HG03378 (cell line): Measurements from ENCODE around the gene DNMT1.
"Not testable (repeated sequence)": the region's sequence is repeated elsewhere in the genome, so short reads cannot be mapped to it uniquely, and the experiment has no call there.

Source experiments
- ATAC-seq: cut with Tn5 transposase; IDR thresholded peaks from one replicate; pipeline ENCODE4 v1.9.1; 2021; ENCODE audit warnings: mild to moderate bottlenecking, moderate library complexity; ENCODE audit not compliant: unreplicated experiment

Gene DNMT1

GRCh38 chr19:10184636-10185035 is 10.1 kb downstream of the DNMT1 start:
- no peak for ATAC-seq

GRCh38 chr19:10183926-10184325 is 10.8 kb downstream of the DNMT1 start:
- ATAC-seq, result no peak

GRCh38 chr19:10182847-10183246 is 11.9 kb downstream of the DNMT1 start:
- ATAC-seq, result no peak

- no peak for ATAC-seq
Measured at GRCh38 chr19:10182076-10182475, 12.7 kb downstream of the DNMT1 start.

- no peak for ATAC-seq
Measured at GRCh38 chr19:10180459-10180858, 14.3 kb downstream of the DNMT1 start.

GRCh38 chr19:10180024-10180423 is 14.7 kb downstream of the DNMT1 start:
- ATAC-seq, result not testable (repeated sequence)

GRCh38 chr19:10173527-10173926 is 21.2 kb downstream of the DNMT1 start:
- ATAC-seq, result no peak

- ATAC-seq, result no peak
Measured at GRCh38 chr19:10168386-10168948, 26.3 kb downstream of the DNMT1 start.

GRCh38 chr19:10167459-10167858 is 27.3 kb downstream of the DNMT1 start:
- no peak for ATAC-seq

- not testable (repeated sequence) for ATAC-seq
Measured at GRCh38 chr19:10166501-10166900, 28.3 kb downstream of the DNMT1 start.

GRCh38 chr19:10166046-10166445 is 28.7 kb downstream of the DNMT1 start:
- no peak for ATAC-seq

GRCh38 chr19:10163536-10163935 is 31.2 kb downstream of the DNMT1 start:
- no peak for ATAC-seq

- no peak for ATAC-seq
Measured at GRCh38 chr19:10159610-10160009, 35.1 kb downstream of the DNMT1 start.

GRCh38 chr19:10158485-10158884 is 36.3 kb downstream of the DNMT1 start:
- ATAC-seq, result no peak

GRCh38 chr19:10158071-10158470 is 36.7 kb downstream of the DNMT1 start:
- ATAC-seq, result no peak

- no peak for ATAC-seq
Measured at GRCh38 chr19:10155839-10156238, 38.9 kb downstream of the DNMT1 start.

- ATAC-seq, result no peak
Measured at GRCh38 chr19:10152100-10152499, 42.7 kb downstream of the DNMT1 start.

- no peak for ATAC-seq
Measured at GRCh38 chr19:10151521-10151920, 43.2 kb downstream of the DNMT1 start.

- no peak for ATAC-seq
Measured at GRCh38 chr19:10149427-10149826, 45.3 kb downstream of the DNMT1 start.

- ATAC-seq, result no peak
Measured at GRCh38 chr19:10146142-10146541, 48.6 kb downstream of the DNMT1 start.

- no peak for ATAC-seq
Measured at GRCh38 chr19:10145031-10145430, 49.7 kb downstream of the DNMT1 start.

GRCh38 chr19:10144361-10144760 is 50.4 kb downstream of the DNMT1 start:
- ATAC-seq, result no peak

GRCh38 chr19:10143681-10144080 is 51.1 kb downstream of the DNMT1 start:
- ATAC-seq, result no peak
